Stomach (tissue), 4 donors: Measurements from ENCODE around the gene ZNF444.

Source experiments
- EP300 ChIP-seq: sonication (generic); formaldehyde crosslinking; IDR thresholded peaks from one replicate; pipeline ENCODE4 v1.6.1; 2017; ENCODE audit warnings: antibody characterized with exemption
- TF ChIP-seq, protein P1 (sequence below), 7 experiments: fragments of 450-650 bp in 4 of 7; fragments of 200-600 bp in 3 of 7; sonication (generic) in 3 of 7; IDR thresholded peaks; one replicate each; pipeline ENCODE4 v1.5.1; 2016 to 2019; ENCODE audit warnings: antibody characterized with exemption in 7 of 7, control low read depth in 2 of 7, mild to moderate bottlenecking in 1 of 7

DNA sequence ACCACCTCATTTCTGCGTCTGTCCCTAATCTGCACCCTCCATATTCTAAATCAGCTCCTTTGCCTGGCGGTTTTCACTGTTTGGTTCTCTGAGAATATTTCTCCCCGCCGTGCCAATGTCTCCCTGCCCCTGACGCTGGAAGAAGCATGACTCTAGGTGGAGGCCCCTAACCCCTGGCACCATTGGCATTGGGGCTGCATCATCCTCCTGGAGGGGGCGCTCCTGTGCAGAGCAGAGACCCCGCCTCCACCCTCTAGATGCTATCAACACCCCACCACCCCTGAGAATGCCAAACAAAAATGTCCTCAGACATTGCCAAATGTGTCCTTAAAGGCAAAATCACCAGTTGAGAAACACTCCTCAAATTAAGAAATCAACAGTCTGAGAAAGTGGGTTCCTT is 50.0 kb downstream of the ZNF444 start:
- TF ChIP-seq, protein P1, sequence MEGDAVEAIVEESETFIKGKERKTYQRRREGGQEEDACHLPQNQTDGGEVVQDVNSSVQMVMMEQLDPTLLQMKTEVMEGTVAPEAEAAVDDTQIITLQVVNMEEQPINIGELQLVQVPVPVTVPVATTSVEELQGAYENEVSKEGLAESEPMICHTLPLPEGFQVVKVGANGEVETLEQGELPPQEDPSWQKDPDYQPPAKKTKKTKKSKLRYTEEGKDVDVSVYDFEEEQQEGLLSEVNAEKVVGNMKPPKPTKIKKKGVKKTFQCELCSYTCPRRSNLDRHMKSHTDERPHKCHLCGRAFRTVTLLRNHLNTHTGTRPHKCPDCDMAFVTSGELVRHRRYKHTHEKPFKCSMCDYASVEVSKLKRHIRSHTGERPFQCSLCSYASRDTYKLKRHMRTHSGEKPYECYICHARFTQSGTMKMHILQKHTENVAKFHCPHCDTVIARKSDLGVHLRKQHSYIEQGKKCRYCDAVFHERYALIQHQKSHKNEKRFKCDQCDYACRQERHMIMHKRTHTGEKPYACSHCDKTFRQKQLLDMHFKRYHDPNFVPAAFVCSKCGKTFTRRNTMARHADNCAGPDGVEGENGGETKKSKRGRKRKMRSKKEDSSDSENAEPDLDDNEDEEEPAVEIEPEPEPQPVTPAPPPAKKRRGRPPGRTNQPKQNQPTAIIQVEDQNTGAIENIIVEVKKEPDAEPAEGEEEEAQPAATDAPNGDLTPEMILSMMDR (IDR thresholded peaks at IDR 0.05), result no peak
- no peak for TF ChIP-seq EP300
